Amniotic epithelial cell (primary cell): ENCODE data around the gene DLX4.
A peak's percentile ranks its signal among the peaks of the same experiment; 100 is the strongest.

Experiments used
- DNase-seq: peaks from one replicate; pipeline ENCODE4 v3.0.0-alpha.2; 2010; ENCODE audit warnings: low read depth

The DLX4 gene

GRCh38 chr17:49946964-49947584 lies 21.9 kb upstream of the DLX4 start:
- DNase-seq = no peak

GRCh38 chr17:49949634-49950033 lies 19.4 kb upstream of the DLX4 start:
- peak; percentile 27 for DNase-seq

GRCh38 chr17:49951362-49952082 lies 17.5 kb upstream of the DLX4 start:
- DNase-seq = no peak

GRCh38 chr17:49952209-49952911 lies 16.6 kb upstream of the DLX4 start:
- peak; percentile 56 for DNase-seq

DNA sequence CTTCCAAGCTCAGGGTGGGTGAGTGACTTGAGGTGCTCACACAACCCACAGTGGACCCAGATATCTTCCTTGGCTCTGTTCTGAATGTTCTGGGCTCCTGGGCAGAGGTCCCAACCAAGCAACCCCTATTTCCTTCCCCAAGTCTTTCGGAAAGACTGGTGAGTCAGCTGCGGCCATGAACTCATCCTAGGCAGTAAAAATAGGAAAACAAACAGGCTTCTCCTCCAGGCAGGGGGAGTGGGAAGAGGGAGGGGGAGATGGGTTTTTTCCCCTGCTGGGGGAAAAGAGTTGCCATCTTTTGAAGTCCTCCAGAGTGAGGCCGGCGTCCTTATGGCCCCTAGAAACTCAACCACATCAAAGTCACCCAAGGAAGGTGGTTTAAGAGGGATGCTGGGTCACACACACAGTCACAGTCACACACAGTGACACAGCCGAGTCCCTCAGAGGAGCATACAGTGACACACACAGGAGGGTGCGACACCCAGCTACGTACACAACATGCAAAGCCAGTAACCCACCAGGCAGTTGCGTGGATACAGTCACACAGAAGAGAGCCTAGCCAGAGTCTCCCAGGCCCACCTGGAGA lies 16.0 kb upstream of the DLX4 start:
- no peak for DNase-seq

GRCh38 chr17:49955157-49955556 lies 13.8 kb upstream of the DLX4 start:
- no peak for DNase-seq

DNA sequence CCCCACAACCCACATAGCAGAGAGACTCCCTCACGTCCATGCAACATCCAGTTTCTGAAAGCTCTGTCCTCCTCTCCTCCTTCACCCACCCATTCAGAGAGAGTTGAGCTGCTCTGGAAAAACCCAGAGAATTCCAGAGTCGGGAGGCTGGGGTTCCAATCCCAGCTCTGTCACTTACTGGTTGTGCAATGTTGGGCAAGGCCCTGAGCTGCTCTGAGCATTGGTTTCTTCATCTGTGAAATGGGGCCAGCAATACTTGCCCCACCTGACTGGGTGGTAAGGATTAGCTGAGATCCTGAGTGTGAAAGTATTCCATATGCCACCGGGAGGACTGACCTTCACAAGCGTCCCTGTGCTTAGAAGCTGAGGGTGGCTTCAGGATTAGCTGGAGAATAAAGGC lies 12.2 kb upstream of the DLX4 start:
- DNase-seq = no peak

DNA sequence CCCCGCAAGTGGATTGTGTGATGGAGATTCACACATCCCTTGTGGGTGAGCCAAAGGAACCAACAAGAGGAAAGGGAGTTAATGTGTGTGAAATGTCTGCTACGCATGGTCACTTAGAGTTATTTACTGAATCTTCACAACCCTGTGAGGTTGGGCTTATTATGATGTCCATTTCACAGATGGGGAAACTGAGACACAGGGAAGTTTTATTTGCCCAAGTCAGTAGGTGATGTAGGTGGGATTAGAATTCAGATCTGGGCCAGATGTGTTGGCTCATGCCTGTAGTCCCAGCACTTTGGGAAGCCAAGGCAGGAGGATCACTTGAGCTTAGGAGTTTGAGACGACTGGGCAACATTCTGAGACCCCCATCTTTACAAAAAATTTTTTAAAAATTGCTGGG lies 11.6 kb upstream of the DLX4 start:
- no peak for DNase-seq

DNA sequence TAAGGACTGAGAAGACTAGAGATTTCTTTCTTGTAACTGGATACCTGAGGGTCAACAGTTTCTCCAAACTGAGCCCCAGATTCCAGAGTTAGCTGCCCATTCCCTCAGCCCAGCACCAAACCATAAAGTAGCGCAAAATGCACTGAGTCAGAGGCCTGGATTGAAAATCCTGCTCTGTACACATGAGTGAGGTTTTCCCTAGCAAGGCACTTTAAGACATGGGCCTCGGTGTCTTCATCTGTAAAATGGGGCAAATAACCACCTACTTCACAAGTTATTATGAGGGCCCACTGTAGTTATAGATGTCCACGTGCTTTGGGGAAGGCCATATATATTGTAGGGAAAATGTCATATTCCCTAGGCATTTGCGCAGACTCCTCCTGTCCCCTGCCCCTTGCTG lies 10.3 kb upstream of the DLX4 start:
- DNase-seq = no peak

DNA sequence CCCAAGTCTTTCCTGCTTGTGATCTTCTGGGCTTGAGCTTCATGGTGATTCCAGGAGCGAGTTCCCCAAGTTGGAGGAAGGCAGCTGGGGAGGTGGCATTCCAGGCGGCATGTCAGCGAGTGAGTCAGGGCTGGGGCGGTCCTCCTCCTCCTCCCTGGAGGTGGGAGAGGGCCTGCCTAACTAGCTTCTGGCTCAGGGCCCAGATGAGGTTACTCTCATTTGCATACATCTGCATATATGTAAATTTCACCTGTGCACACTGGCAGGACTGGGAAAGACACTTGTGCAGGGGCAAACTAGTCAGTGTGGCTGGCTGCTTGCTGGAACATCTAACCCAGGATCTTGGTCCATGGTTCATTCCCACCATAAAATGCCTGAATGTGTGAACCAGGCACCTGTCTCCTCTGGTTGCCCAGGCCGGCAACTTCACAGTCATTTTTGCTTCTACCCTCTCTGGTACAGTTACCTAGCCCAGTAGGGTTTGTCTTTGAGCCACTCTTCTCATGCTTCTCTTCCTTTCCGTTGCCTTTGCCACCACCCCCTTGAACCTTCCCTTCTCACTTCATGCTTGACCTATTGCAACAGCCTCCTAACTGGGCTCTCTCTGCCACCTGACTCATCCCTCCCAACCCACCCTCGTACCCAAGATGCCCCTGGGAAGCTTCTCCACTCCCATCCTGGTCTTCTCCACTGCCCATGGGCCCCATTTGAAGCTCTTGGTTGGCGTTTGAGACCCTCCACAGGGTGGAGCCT lies 9.6 kb upstream of the DLX4 start:
- no peak for DNase-seq

- DNase-seq = no peak
These were observed 6.2 kb upstream of the DLX4 start for GRCh38 chr17:49962599-49963308.

- DNase-seq = no peak
These were observed 5.7 kb upstream of the DLX4 start for GRCh38 chr17:49963309-49963625.

DNA sequence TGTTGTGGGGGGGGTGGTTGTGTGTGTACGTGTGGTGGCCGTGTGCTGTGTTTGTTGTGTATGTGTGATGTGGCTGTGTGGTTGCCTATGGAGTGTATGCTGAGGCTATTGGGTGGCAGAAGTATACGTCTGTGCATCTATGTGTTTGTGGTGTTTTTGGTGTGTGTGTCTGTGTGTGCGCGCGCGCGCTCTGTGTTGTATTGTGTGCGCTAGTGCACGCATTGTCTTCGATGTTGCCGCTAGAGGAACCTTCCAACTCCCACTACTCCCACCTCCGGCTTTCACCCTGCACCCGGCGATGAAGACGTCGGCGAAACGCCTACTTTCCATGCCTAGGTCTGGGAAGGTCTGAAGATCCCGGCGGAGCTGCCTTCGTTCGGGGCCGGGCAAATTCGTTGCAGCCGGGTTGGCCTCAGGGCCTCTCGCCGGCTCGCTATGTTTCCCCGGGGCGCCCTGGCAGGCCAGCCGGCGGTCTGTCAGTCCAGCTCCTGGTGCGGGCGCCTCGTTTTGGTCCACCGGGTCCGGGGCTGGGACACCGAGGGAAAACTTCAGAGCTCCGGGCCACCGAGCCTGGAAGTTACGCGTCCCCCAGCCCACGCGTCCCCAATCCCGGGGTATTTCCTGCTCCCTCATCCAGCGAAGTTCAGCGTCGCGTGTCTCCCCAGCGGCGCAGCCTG lies 5.2 kb upstream of the DLX4 start:
- DNase-seq = no peak

DNA sequence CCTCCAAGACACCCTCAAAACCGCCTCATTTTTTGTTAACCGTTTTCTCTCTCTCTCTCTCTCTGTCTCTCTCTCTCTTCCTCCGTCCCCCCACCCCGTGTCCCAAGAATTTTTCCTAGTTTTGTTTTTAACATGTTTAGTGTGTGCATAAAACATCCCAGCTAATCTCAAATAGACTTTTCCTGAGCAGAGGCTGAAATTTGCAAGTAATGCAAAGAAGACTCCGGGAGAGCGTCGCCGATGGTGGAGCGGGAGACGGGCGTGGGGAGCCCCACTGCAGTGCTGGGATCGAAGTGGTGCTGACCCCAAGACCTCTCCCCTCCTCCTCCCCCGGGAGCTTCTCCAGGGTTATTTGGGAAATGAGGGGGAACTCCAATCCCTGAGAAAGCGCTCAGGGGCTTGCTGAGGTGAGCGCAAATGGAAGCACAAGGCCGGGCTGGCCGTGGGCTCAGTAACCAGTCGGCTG lies 4.7 kb upstream of the DLX4 start:
- no peak for DNase-seq

DNA sequence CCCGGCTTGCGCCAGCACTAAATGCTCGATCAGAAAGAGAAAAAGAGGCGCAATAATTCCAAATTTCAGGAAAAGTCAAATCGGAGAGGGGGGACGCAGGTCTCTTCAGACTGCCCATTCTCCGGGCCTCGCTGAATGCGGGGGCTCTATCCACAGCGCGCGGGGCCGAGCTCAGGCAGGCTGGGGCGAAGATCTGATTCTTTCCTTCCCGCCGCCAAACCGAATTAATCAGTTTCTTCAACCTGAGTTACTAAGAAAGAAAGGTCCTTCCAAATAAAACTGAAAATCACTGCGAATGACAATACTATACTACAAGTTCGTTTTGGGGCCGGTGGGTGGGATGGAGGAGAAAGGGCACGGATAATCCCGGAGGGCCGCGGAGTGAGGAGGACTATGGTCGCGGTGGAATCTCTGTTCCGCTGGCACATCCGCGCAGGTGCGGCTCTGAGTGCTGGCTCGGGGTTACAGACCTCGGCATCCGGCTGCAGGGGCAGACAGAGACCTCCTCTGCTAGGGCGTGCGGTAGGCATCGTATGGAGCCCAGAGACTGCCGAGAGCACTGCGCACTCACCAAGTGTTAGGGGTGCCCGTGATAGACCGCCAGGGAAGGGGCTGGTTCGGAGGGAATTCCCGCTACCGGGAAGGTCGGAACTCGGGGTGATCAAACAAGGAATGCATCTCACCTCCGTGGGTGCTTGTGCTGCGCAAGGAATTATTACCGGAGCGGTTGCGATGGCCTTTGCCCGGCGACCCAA lies 4.0 kb upstream of the DLX4 start:
- DNase-seq = no peak

DNA sequence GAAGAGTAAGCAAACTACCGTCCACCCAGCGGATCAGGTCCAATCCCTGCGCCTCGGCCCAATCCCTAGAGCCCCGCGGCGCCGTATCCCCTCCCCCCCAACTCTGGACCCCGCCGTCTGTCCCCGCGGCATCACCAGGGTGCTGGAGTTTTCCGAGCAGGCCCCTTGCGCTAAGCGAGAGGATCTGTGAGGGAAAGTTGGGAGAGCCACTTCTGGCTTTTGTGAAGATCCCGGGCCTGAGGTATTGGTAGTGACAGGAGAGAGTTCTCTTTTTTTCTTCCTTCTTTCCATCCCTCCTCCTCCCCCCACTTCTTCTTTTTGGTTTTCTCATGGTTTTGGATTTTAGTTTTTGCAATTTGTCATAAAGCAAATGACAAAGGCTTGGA lies 3.5 kb upstream of the DLX4 start:
- no peak for DNase-seq

DNA sequence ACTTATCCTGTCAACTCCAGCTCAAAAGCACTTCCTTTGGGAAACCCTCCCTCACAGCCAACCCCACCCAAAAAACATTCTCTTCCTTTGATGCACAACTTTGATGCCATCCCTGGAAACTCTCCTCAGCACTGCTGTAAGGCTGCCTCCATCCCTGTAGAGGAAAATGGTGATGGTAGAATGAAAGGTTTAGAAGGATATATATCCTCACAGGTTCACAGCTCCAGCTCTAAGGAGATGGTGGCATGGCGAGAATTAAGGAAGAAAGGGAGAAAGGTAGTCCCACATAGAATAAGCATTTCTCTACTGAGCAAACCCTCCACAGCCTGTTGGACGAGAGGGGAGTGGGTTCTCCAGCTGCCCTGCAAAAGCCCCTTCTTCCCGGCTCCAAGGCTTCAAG lies 2.2 kb upstream of the DLX4 start:
- no peak for DNase-seq

- DNase-seq = no peak
These were observed 1.8 kb upstream of the DLX4 start for GRCh38 chr17:49967205-49967604.

DNA sequence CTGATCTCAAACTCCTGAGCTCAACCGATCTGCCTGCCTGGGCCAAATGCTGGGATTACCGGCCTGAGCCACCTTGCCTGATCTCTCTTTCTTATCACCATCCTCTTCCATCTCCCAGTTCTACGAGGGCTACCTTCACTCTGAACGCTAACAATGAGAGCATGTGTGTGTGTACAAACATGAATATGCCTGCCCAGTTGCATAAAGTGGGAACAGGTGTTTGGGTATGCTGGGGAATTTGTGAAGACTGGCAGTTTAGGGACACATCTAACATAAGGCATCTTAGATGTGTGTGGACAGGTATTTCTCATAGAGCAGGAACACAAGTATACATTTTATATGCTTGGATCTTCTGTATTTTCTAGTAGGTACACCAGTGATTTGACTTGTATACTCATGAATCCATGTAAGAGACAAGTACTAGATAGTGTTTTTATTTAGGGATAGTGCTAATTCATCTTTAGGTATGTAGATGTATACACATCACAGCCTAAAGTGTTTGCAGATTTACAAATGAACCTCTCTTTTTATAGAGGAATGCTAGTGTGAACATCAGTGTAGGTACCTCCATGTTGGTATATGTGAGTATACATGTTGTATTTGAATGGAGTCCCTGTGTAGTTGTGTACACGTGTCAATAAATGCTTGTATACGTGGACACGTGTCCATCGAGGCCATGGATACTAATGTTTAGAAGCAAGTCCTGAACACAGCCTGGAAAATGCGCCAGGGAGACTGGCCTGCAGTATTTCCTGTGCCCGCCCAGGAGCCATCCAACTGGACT lies 1.2 kb upstream of the DLX4 start:
- no peak for DNase-seq
